ENCODE measurements around the gene FNDC3B.
A peak's percentile ranks its signal among the peaks of the same experiment; 100 is the strongest.

GRCh38 chr3:172289583-172289982, 250.2 kb downstream of the FNDC3B start:
- TF ChIP-seq POLR2AphosphoS5 (IDR thresholded peaks at IDR 0.05) (no peak), CTCF (IDR thresholded peaks at IDR 0.05) (peak; percentile 9 to 53 (median 34))
